KOPT-K1 (cell line): ENCODE data around the gene TGM4.
"Not testable (repeated sequence)": the region's sequence is repeated elsewhere in the genome, so short reads cannot be mapped to it uniquely, and the experiment has no call there.

Experiments used
- H3K27ac ChIP-seq: fragments of 200-600 bp; sonication (generic); 2 replicates; pipeline ENCODE4 v1.5.1; 2016; ENCODE audit warnings: antibody characterized with exemption, mild to moderate bottlenecking, low read depth, low read length; ENCODE audit not compliant: poor library complexity, severe bottlenecking
- H3K36me3 ChIP-seq: fragments of 200-600 bp; sonication (generic); 2 replicates; pipeline ENCODE4 v1.5.1; 2017; ENCODE audit warnings: antibody characterized with exemption, mild to moderate bottlenecking, low read length, moderate library complexity; ENCODE audit not compliant: insufficient read depth
- H3K9me3 ChIP-seq: fragments of 200-600 bp; sonication (generic); 2 replicates; pipeline ENCODE4 v1.5.1; 2017; ENCODE audit warnings: antibody characterized with exemption, low read length, mild to moderate bottlenecking; ENCODE audit not compliant: insufficient read depth, poor library complexity, severe bottlenecking

The TGM4 gene

GRCh38 chr3:44874308-44874707 lies at the start of gene TGM4:
TSS of gene TGM4 (plus strand) at chr3:44874608. CDS start at chr3:44874679, 71 bp downstream.
- H3K36me3 ChIP-seq: no peaks in the 10 kb centered on the region
- no peaks in the 10 kb centered on the region for H3K9me3 ChIP-seq
- H3K27ac ChIP-seq: no peak within 1 kb of the TSS

DNA sequence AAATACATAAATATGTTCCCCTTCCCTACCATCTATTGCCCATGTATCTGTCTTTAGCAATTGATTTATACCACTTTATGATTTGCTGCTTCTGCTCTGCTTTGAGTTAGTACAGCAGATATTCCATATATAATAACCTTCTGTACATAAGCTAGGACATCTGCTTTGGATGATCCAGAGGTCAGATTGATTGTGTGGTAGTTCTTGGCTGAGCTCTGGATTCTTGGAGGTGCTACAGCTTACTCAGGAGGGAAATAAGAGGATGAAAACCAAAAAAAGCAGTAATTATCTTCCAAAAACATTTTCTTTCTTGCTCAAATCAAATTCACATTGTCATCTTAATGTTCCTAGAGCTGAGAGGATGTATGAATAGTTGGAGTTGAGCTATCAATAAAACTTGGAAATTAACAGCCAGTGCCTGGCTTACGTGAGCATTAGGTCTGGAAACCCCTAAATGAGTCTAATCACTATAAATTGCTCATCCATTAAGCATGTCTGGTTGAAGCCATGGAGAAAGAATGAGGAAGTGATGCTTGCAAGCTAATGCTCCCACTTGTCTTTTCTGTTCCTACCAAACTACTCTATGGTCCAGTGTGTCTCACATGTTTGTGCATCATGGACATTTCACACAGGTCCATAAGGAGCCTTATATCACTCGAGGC lies 49.0 kb upstream of the TGM4 start:
- Histone ChIP-seq H3K36me3 (peaks cover 75% of the 10 kb centered on the region), H3K9me3 (no peaks in the 10 kb centered on the region), H3K27ac (no peak overlapping the region)

GRCh38 chr3:44827196-44827595 lies 47.2 kb upstream of the TGM4 start:
- Histone ChIP-seq H3K27ac (no peak overlapping the region), H3K36me3 (peaks cover 93% of the 10 kb centered on the region), H3K9me3 (no peaks in the 10 kb centered on the region)

GRCh38 chr3:44831232-44831631 lies 43.2 kb upstream of the TGM4 start:
- Histone ChIP-seq H3K27ac (no peak overlapping the region), H3K9me3 (peaks cover 12% of the 10 kb centered on the region), H3K36me3 (peaks cover 93% of the 10 kb centered on the region)

- peaks cover 93% of the 10 kb centered on the region for H3K36me3 ChIP-seq
- H3K9me3 ChIP-seq: peaks cover 19% of the 10 kb centered on the region
- no peak overlapping the region for H3K27ac ChIP-seq
These were observed 42.4 kb upstream of the TGM4 start for GRCh38 chr3:44832032-44832431.

GRCh38 chr3:44832965-44833364 lies 41.4 kb upstream of the TGM4 start:
- Histone ChIP-seq H3K36me3 (peaks cover 93% of the 10 kb centered on the region), H3K27ac (no peak overlapping the region), H3K9me3 (peaks cover 21% of the 10 kb centered on the region)

DNA sequence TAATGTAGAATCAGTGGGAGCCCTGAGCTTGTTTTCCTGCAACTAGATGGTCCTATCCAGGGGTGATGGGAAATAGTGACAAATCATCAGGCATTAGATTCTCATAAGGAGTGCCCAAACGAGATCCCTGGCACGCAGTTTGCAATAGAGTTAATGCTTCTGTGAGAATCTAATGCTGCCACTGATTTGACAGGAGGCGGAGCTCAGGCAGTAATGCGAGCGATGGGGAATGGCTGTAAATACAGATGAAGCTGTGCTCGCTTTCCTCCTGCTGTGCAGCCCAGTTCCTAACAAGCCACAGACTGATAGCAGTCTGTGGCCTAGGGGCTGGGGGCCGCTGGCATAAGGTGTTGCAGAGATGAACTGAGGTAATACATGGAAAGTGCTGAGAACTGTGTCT lies 41.0 kb upstream of the TGM4 start:
- H3K27ac ChIP-seq: no peak overlapping the region
- H3K9me3 ChIP-seq: peaks cover 21% of the 10 kb centered on the region
- H3K36me3 ChIP-seq: peaks cover 93% of the 10 kb centered on the region

GRCh38 chr3:44835684-44836083 lies 38.7 kb upstream of the TGM4 start:
- H3K9me3 ChIP-seq: peaks cover 21% of the 10 kb centered on the region
- peaks cover 98% of the 10 kb centered on the region for H3K36me3 ChIP-seq
- no peak overlapping the region for H3K27ac ChIP-seq

DNA sequence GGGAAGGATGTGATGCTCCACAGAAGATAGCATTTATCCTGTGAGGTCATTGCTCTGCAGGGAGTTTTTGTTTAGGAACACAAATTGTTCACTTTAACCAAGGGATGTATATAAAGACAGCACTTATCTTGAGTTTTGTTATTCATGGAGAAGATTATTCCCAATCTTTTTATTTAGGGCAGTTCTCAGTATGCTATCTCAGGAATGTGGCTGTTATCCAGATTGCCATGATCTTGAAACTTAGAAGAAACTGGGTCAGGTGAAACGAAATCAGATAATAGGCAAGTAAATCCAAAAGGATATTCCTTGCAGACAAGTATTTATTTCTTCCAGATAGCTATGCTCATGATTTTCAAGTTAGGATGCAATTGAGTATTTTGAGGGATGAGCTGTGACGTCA lies 32.0 kb upstream of the TGM4 start:
- peaks cover 100% of the 10 kb centered on the region for H3K36me3 ChIP-seq
- no peak overlapping the region for H3K27ac ChIP-seq
- no peaks in the 10 kb centered on the region for H3K9me3 ChIP-seq

- no peaks in the 10 kb centered on the region for H3K9me3 ChIP-seq
- no peak overlapping the region for H3K27ac ChIP-seq
- H3K36me3 ChIP-seq: peaks cover 100% of the 10 kb centered on the region
These were observed 28.6 kb upstream of the TGM4 start for GRCh38 chr3:44845528-44846520.

DNA sequence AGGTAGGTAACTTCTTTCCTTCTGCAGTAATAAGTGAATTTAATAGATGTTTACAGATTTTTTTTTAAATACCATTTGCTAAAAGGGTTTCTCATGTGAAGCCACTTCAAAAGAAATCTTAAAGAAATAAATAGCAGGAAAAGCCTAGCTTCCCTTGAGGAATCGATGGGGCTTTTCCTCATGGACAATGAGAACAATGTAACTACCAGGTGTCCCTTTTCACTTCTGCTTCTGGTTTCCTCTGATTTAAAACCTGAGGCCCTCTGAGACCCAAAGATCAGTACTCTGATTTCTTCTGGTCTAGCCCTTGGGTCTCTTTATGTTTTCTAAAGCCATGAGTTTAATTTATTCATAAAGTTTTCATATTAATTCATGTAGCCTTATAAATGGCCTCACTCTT lies 25.8 kb upstream of the TGM4 start:
- H3K27ac ChIP-seq: no peak overlapping the region
- H3K36me3 ChIP-seq: peaks cover 100% of the 10 kb centered on the region
- H3K9me3 ChIP-seq: no peaks in the 10 kb centered on the region

- peaks cover 74% of the 10 kb centered on the region for H3K36me3 ChIP-seq
- not testable (repeated sequence) for H3K9me3 ChIP-seq
These were observed 17.7 kb upstream of the TGM4 start for GRCh38 chr3:44856663-44857062.

GRCh38 chr3:44860117-44860516 lies 14.3 kb upstream of the TGM4 start:
- Histone ChIP-seq H3K27ac (no peak overlapping the region), H3K36me3 (peaks cover 45% of the 10 kb centered on the region), H3K9me3 (no peaks in the 10 kb centered on the region)

More at GRCh38 chr3:44856663-44857062, 17.7 kb upstream of the TGM4 start:
- H3K27ac ChIP-seq: not testable (repeated sequence)

DNA sequence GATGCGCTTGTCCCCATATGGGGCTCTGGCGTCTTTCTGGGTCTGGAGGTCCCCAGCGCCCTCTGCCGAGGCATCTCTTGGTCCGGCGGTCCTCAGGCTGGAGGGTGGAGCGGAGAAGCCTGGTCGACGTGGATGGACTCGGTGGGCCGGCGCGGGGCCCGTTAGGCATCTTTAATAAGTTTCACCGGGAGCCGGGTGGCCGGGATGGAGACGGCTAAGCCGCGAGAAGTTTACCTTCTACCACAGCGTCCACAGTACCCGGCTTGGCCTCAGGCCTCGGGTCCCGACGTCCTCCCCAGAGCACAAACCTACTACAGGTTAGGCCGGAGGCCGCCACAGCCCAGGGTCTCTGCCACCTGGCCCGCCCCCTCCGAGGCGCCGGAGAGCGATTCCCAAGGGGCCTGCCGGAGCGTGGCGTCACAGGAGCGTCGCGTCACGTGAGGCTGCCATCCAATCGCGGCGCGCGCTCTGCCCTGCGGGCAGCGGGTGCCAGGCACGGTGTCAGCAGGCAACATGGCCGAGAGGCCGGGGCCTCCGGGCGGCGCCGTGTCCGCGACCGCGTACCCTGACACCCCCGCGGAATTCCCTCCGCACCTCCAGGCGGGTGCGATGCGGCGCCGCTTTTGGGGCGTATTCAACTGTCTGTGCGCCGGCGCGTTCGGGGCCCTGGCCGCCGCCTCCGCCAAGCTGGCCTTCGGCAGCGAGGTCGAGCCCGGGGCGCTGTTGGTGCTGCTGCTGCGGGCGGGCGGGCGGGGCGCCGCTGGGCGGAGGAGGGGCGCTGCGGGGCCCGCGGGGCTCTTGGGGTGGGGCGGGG lies 12.8 kb upstream of the TGM4 start, which contains the start of gene TMEM42:
TMEM42 (plus strand) TSS at position 501 of the 814 bp plus-strand sequence; CDS start at position 514, 13 bp downstream.
- Histone ChIP-seq H3K9me3 (no peaks in the 10 kb centered on the region), H3K27ac (peak within 1 kb of the TSS; percentile 63), H3K36me3 (peaks cover 31% of the 10 kb centered on the region)

GRCh38 chr3:44862226-44862637 lies 12.2 kb upstream of the TGM4 start:
- Histone ChIP-seq H3K36me3 (peaks cover 32% of the 10 kb centered on the region), H3K27ac (peak overlapping the region; percentile 63), H3K9me3 (no peaks in the 10 kb centered on the region)
